GM18861 (cell line): ENCODE measurements around the gene CDK1.
"Not testable (repeated sequence)": the region's sequence is repeated elsewhere in the genome, so short reads cannot be mapped to it uniquely, and the experiment has no call there.

Source experiments
- ATAC-seq: cut with Tn5 transposase; IDR thresholded peaks from one replicate; pipeline ENCODE4 v1.9.1; 2021; ENCODE audit not compliant: unreplicated experiment

The CDK1 gene

GRCh38 chr10:60810437-60811182 is 32.3 kb downstream of the CDK1 start:
- ATAC-seq = no peak

GRCh38 chr10:60816628-60817397 is 38.5 kb downstream of the CDK1 start:
- ATAC-seq = peak; percentile 88

GRCh38 chr10:60817398-60817805 is 39.1 kb downstream of the CDK1 start:
- no peak for ATAC-seq

GRCh38 chr10:60818134-60818770 is 40.0 kb downstream of the CDK1 start:
- no peak for ATAC-seq

- no peak for ATAC-seq
Measured at GRCh38 chr10:60819271-60819670, 41.0 kb downstream of the CDK1 start.

GRCh38 chr10:60820093-60820754 is 41.9 kb downstream of the CDK1 start:
- peak; percentile 65 for ATAC-seq

- ATAC-seq = no peak
Measured at GRCh38 chr10:60821656-60822055, 43.4 kb downstream of the CDK1 start.

- no peak for ATAC-seq
Measured at GRCh38 chr10:60822809-60823208, 44.5 kb downstream of the CDK1 start.

GRCh38 chr10:60823324-60823723 is 45.0 kb downstream of the CDK1 start:
- ATAC-seq = no peak

- ATAC-seq = no peak
Measured at GRCh38 chr10:60825520-60825919, 47.2 kb downstream of the CDK1 start.

- no peak for ATAC-seq
Measured at GRCh38 chr10:60827791-60828488, 49.7 kb downstream of the CDK1 start.

- ATAC-seq = no peak
Measured at GRCh38 chr10:60828489-60828852, 50.2 kb downstream of the CDK1 start.

- not testable (repeated sequence) for ATAC-seq
Measured at GRCh38 chr10:60832136-60832535, 53.9 kb downstream of the CDK1 start.

GRCh38 chr10:60834401-60834800 is 56.1 kb downstream of the CDK1 start:
- no peak for ATAC-seq

- ATAC-seq = no peak
Measured at GRCh38 chr10:60835049-60835448, 56.8 kb downstream of the CDK1 start.

- ATAC-seq = not testable (repeated sequence)
Measured at GRCh38 chr10:60841227-60841626, 62.9 kb downstream of the CDK1 start.

- no peak for ATAC-seq
Measured at GRCh38 chr10:60842694-60843093, 64.4 kb downstream of the CDK1 start.
